ENCODE data around the gene DPYD. TPM values are rescaled to one million over a fixed set of nuclear protein-coding genes. Genes with fewer than 3 reads are reported as not detected.

The DPYD gene
- total and polyA plus RNA-seq, 9 of the 15 experiments (the other 6 are each of a cell fraction or from before 2014, with no cell fraction given): 0.03 to 0.25 (median 0.08) TPM; not detected in 2

GRCh38 chr1:97632075-97632474, 288.8 kb downstream of the DPYD start:
- H4K20me1 ChIP-seq (replicated peaks; ENCODE audit: control insufficient read depth, insufficient read depth, low read length): no peaks in the 10 kb centered on the region
- no peak for DNase-seq (ENCODE audit: extremely low read depth in 1 of 4, low spot score in 3 of 4)
- H3K79me2 ChIP-seq (ENCODE audit: control insufficient read depth, insufficient read depth, low read length): no peaks in the 10 kb centered on the region
- no peak for FAIRE-seq
- no peak overlapping the region for H3K27ac ChIP-seq (ENCODE audit: extremely low read depth, low read depth, low read length)
- H3K4me2 ChIP-seq (ENCODE audit: insufficient read depth, low read length): no peak overlapping the region
- POLR2A ChIA-PET: no interaction called here
- H3K9me1 ChIP-seq (ENCODE audit: control insufficient read depth, insufficient read depth, low read length): no peaks in the 10 kb centered on the region
- H3K27me3 ChIP-seq (ENCODE audit: control insufficient read depth in 2 of 2, insufficient read depth in 2 of 2, low read length in 2 of 2): no peaks in the 10 kb centered on the region
- no peak for ATAC-seq
- H3K4me1 ChIP-seq (replicated peaks in 1 of 2; ENCODE audit: control insufficient read depth in 2 of 2, insufficient read depth in 2 of 2, low read length in 2 of 2): no peaks in the 10 kb centered on the region
- BruUV-seq (replicated peaks): no TSS peak
- H3K9ac ChIP-seq (ENCODE audit: insufficient read depth in 1 of 2, low read depth in 2 of 2, low read length in 2 of 2): no peak overlapping the region
- H2AFZ ChIP-seq (ENCODE audit: low read depth, low read length): no peak overlapping the region
- intact Hi-C loops (cut with micrococcal nuclease): no loop called here
- CTCF ChIA-PET (ENCODE audit: low intra/inter-chr PET ratio): no interaction called here
- H3K4me3 ChIP-seq: no peak overlapping the region
- 0% methylated on average over 4 of the region's 4 CpGs for whole genome bisulfite sequencing (ENCODE audit: insufficient coverage, low coverage, missing lambda C conversion rate)
- H3K36me3 ChIP-seq (ENCODE audit: control insufficient read depth, insufficient read depth, low read length): no peaks in the 10 kb centered on the region
- in situ Hi-C loops (cut with MboI): no loop called here
- no peaks in the 10 kb centered on the region for H3K9me3 ChIP-seq (replicated peaks; ENCODE audit: control insufficient read depth, insufficient read depth, low read depth, low read length)
- TF ChIP-seq ZKSCAN1 (IDR thresholded peaks at IDR 0.05; ENCODE audit: low read depth, low read length) (no peak), ZBTB26 (CRISPR knock-in tag; IDR thresholded peaks at IDR 0.05) (no peak), KDM2B (CRISPR knock-in tag; IDR thresholded peaks at IDR 0.05) (no peak), PTTG1 (tag; IDR thresholded peaks at IDR 0.05; ENCODE audit: low read depth) (no peak), TFE3 (CRISPR knock-in tag; IDR thresholded peaks at IDR 0.05) (no peak), ZBTB12 (CRISPR knock-in tag; IDR thresholded peaks at IDR 0.05) (no peak), SP1 (CRISPR knock-in tag; IDR thresholded peaks at IDR 0.05) (no peak), TAL1 (IDR thresholded peaks at IDR 0.05) (no peak), NR2C2 (CRISPR knock-in tag; IDR thresholded peaks at IDR 0.05) (no peak), NR2C2 (tag; IDR thresholded peaks at IDR 0.05) (no peak), ASH1L (IDR thresholded peaks at IDR 0.05; ENCODE audit: borderline replicate concordance, low read depth, partially characterized antibody) (no peak), U2AF1 (optimal IDR thresholded peaks at IDR 0.05; ENCODE audit: low read depth, low read length) (no peak), ZNF212 (CRISPR knock-in tag; IDR thresholded peaks at IDR 0.05) (no peak), E2F4 (CRISPR knock-in tag; IDR thresholded peaks at IDR 0.05; ENCODE audit: low read depth) (no peak), GABPB1 (CRISPR knock-in tag; IDR thresholded peaks at IDR 0.05) (no peak), XRCC4 (IDR thresholded peaks at IDR 0.05; ENCODE audit: extremely low read depth, insufficient read depth, insufficient read length) (no peak), NUFIP1 (IDR thresholded peaks at IDR 0.05; ENCODE audit: partially characterized antibody) (no peak)
